Coronary artery (tissue), 2 donors: Measurements from ENCODE around the gene ESYT2.

Experiments
- DNase-seq: peaks from one replicate; pipeline ENCODE4 v3.0.0-alpha.2; 2017; ENCODE audit warnings: low spot score
- H3K27ac ChIP-seq, 2 donors: fragments of 200-600 bp; sonication (generic); one replicate each; pipeline ENCODE4 v1.5.1; 2016 to 2019
- H3K4me3 ChIP-seq: fragments of 200-600 bp; sonication (generic); 2 replicates; pipeline ENCODE4 v1.5.1; 2016; ENCODE audit warnings: mild to moderate bottlenecking, moderate library complexity
- CTCF ChIP-seq: fragments of 200-600 bp; sonication (generic); IDR thresholded peaks from one replicate; pipeline ENCODE4 v1.5.1; 2019; ENCODE audit warnings: antibody characterized with exemption

ESYT2 gene

GRCh38 chr7:158682456-158682855 is 146.9 kb downstream of the ESYT2 start:
- no peak overlapping the region for H3K4me3 ChIP-seq
- DNase-seq: no peak
- no peak for TF ChIP-seq CTCF
- no peak overlapping the region for H3K27ac ChIP-seq
